Ovary (tissue), 9 donors: ENCODE results near the gene TAAR6. TPM values are rescaled to one million over a fixed set of nuclear protein-coding genes. Genes with fewer than 3 reads are reported as not detected.

ENCODE experiments used
- DNase-seq, 5 donors: peaks; one replicate each; pipeline ENCODE4 v3.0.0-alpha.2; 2019 to 2020
- H3K27ac ChIP-seq, 2 donors: fragments of 200-600 bp; one replicate each; pipeline versions ENCODE4 v1.5.1 to v1.8.0; 2019 to 2022
- H3K27me3 ChIP-seq: fragments of 200-600 bp; one replicate; pipeline ENCODE4 v1.8.0; 2022
- H3K36me3 ChIP-seq: fragments of 200-600 bp; sonication (generic); one replicate; pipeline ENCODE4 v1.5.1; 2019
- H3K4me1 ChIP-seq: one replicate; pipeline ENCODE4 v1.8.1; 2013; ENCODE audit warnings: mild to moderate bottlenecking, moderate library complexity; ENCODE audit not compliant: insufficient read depth
- H3K4me3 ChIP-seq: fragments of 200-600 bp; sonication (generic); one replicate; pipeline ENCODE4 v1.5.1; 2017
- H3K9me3 ChIP-seq, 2 donors: fragments of 200-600 bp in 1 of 2; sonication (generic) in 1 of 2; one replicate each; pipeline versions ENCODE4 v1.5.1 to v1.8.1; 2013 to 2019; ENCODE audit warnings: mild to moderate bottlenecking in 1 of 2, moderate library complexity in 1 of 2
- EP300 ChIP-seq: sonication (generic); formaldehyde crosslinking; IDR thresholded peaks from one replicate; pipeline ENCODE4 v1.6.1; 2017; ENCODE audit warnings: antibody characterized with exemption
- POLR2A ChIP-seq: fragments of 450-650 bp; IDR thresholded peaks from one replicate; pipeline ENCODE4 v1.6.1; 2017; ENCODE audit warnings: antibody characterized with exemption, mild to moderate bottlenecking, moderate library complexity
- WGBS, 3 donors: extraction: QIAGEN DNeasy Blood & Tissue Kit in 1 of 3; methylation state at CpG; one replicate each; pipeline versions ENCODE4 v1.1.5 to v1.1.7; 2013 to 2017; 5-methylcytosine and 5-hydroxymethylcytosine counted together
- intact Hi-C, 4 donors: fragments of 100-400 bp; cut with DNase I; formaldehyde crosslinking; loops; one replicate each; pipeline versions ENCODE4 v1.11.0 to v1.15.1; 2022 to 2023
- polyA plus RNA-seq, 2 donors: library from polyadenylated mRNA; stranded (reverse); fragments of 200-250 nt in 1 of 2; fragments of 350-450 nt in 1 of 2; fragmentation: Illumina TruSeq in 1 of 2; extraction: RNeasy Lipid Tissue Mini Kit (QIAGEN cat#74804) in 1 of 2; gene quantifications; one replicate each; pipeline ENCODE4 v1.2.3, GENCODE V29; 2013 to 2014
- total RNA-seq, 7 donors: library from RNA; depleted of rRNA in 2 of 7; stranded (reverse); fragments of >200 nt in 2 of 7; fragmentation: NEBNext Ultra II Directional in 3 of 7; extraction: Animal tissue kit (Norgen Biotek cat#: 25700) in 3 of 7; gene quantifications; one replicate each; pipeline versions ENCODE4 v1.1.0 to v1.2.4, GENCODE V29; 2016 to 2023
- TF ChIP-seq, protein P1 (sequence below), 3 donors: fragments of 450-650 bp in 2 of 3; fragments of 200-600 bp in 1 of 3; IDR thresholded peaks; one replicate each; pipeline versions ENCODE4 v1.5.1 to v1.8.0; 2016 to 2022; ENCODE audit warnings: antibody characterized with exemption in 3 of 3, mild to moderate bottlenecking in 1 of 3
- donor health status: DM: no; HTN: no; CAD: no; lungs with moderate emphysema.
- donor health status: DM: no; HTN: no; CAD: no.
- donor health status: Bipolar disorder and iron deficiency.
- donor health status: DM: yes; HTN: yes; CAD: no.
- donor health status: DM: no; HTN: no; CAD: no.
- donor health status: DM: yes; HTN: yes; CAD: no.

TAAR6 gene
- total and polyA plus RNA-seq, 9 donors, result not detected

DNA sequence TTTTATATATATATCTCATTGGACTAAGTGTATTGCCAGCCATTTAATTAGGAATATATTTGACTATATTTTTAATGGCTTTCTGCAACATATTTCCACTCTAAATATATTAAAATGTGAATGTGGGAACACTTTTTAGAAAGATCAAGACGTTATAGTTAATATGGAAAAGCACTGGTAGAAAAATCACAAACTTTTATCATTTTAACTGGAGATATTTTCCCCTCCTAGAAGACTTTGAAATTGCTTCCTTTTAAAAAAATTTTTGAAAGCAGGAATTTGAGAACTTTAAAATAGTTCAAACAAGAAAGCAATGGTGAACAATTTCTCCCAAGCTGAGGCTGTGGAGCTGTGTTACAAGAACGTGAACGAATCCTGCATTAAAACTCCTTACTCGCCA lies 32.1 kb upstream of the TAAR6 start, which contains the start of gene TAAR9:
TSS of gene TAAR9 (plus strand) at position 301 of the 400 bp plus-strand sequence. CDS start at position 314, 13 bp downstream.
- Histone ChIP-seq H3K27ac (no peak within 1 kb of the TSS), H3K27me3 (no peaks in the 10 kb centered on the region), H3K9me3 (no peaks in the 10 kb centered on the region), H3K4me3 (no peak within 1 kb of the TSS), H3K36me3 (no peaks in the 10 kb centered on the region), H3K4me1 (no peaks in the 10 kb centered on the region)
- 77 to 81% (median 79%) methylated on average over 4 of the region's 4 CpGs for WGBS, 3 donors
- no peak for DNase-seq
- intact Hi-C loops, result no loop called here
- TF ChIP-seq POLR2A (no peak), EP300 (no peak)
- TF ChIP-seq, protein P1, sequence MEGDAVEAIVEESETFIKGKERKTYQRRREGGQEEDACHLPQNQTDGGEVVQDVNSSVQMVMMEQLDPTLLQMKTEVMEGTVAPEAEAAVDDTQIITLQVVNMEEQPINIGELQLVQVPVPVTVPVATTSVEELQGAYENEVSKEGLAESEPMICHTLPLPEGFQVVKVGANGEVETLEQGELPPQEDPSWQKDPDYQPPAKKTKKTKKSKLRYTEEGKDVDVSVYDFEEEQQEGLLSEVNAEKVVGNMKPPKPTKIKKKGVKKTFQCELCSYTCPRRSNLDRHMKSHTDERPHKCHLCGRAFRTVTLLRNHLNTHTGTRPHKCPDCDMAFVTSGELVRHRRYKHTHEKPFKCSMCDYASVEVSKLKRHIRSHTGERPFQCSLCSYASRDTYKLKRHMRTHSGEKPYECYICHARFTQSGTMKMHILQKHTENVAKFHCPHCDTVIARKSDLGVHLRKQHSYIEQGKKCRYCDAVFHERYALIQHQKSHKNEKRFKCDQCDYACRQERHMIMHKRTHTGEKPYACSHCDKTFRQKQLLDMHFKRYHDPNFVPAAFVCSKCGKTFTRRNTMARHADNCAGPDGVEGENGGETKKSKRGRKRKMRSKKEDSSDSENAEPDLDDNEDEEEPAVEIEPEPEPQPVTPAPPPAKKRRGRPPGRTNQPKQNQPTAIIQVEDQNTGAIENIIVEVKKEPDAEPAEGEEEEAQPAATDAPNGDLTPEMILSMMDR (IDR thresholded peaks at IDR 0.05), result no peak

DNA sequence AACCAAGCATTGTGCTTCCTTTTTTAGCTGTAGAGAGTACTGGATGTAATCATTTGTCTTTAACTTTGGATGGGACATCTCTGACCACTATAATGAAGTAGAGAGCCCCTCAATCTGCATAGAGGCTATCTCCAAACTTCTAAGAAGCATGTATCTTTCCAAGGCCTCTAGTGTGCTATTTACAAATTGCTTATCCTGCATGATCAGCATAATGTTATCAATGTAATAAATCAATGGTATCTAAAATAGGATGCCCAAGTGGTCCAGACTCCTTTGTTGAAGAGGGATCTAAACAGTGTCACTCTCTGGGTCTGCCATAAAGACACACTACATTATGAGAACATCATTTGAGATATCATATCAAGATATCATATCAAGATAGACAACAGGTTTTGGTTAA lies 25.3 kb upstream of the TAAR6 start:
- intact Hi-C loops, result no loop called here
- H3K27me3 ChIP-seq, result no peaks in the 10 kb centered on the region

DNA sequence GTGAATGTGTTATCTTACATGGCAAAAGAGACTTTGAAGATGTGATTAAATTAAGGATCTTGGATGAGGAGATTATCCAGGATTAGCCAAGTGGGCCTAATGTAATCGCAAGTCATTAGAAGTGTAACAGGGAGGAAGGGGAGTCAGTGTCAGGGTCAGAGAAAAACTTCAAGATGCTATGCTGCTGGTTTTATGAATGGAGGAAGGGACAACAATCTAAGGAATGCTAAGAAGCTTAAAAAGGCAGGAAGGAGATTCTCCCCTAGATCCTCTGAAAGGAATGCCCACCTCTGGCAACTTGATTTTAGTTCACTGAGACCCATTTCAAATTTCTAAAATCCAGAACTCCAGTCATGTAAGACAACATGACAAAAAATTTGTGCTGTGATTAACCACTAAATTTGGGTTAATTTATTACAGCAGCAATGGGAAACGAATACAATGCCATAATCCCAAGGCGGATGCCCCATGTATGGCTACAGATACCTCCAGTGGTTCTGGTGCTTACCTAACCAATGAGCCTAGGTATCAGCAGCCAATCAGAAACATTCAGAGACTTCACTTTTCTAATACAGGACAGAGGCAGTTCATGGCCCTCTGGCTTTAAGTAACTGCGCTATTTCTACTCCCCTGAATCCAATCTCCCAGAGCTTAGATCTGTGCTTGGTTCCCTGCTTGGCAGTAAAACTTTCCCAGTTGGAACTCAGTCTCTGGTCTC lies 21.2 kb upstream of the TAAR6 start:
- Histone ChIP-seq H3K4me1 (no peaks in the 10 kb centered on the region), H3K9me3 (no peaks in the 10 kb centered on the region), H3K27ac (no peak overlapping the region), H3K27me3 (no peaks in the 10 kb centered on the region), H3K36me3 (no peaks in the 10 kb centered on the region), H3K4me3 (no peak overlapping the region)
- 77 to 82% (median 80%) methylated on average over 4 of the region's 4 CpGs for WGBS, 3 donors
- no peak for TF ChIP-seq POLR2A
- TF ChIP-seq, protein P1 (IDR thresholded peaks at IDR 0.05), result no peak
- no peak for TF ChIP-seq EP300
- no peak for DNase-seq
- intact Hi-C loops, result no loop called here

More for the DNA sequence above, 25.3 kb upstream of the TAAR6 start:
- Histone ChIP-seq H3K4me3 (no peak overlapping the region), H3K9me3 (no peaks in the 10 kb centered on the region), H3K4me1 (no peaks in the 10 kb centered on the region), H3K27ac (no peak overlapping the region), H3K36me3 (no peaks in the 10 kb centered on the region)
- TF ChIP-seq, protein P1 (IDR thresholded peaks at IDR 0.05), result no peak
- no peak for TF ChIP-seq EP300
- TF ChIP-seq POLR2A, result no peak
- no peak for DNase-seq

DNA sequence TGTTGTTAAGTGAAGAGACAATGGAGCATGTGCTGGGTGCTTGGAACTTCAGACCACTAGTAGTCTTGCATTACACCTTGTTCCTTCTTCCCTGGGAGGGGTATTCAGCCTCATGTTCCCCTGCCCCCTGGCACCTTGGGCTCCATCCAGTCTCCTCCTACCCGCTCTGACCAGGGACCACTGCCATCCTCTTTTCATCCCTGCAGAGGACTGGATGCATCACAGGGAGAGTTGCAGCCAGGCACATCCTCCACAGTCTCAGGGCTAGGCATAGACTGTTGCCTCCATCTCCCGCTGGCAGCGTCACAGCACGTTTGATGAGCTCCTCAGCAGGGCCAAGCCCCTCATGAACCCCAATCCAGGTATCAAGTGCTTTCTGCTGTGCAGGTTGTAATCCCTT lies 18.9 kb upstream of the TAAR6 start:
- Histone ChIP-seq H3K36me3 (no peaks in the 10 kb centered on the region), H3K27me3 (no peaks in the 10 kb centered on the region), H3K27ac (no peak overlapping the region), H3K4me1 (no peaks in the 10 kb centered on the region), H3K9me3 (no peaks in the 10 kb centered on the region), H3K4me3 (no peak overlapping the region)
- DNase-seq, result no peak
- no peak for TF ChIP-seq EP300
- TF ChIP-seq, protein P1 (IDR thresholded peaks at IDR 0.05), result no peak
- TF ChIP-seq POLR2A, result no peak
- intact Hi-C loops, result no loop called here
- 86 to 93% (median 90%) methylated on average over 4 of the region's 4 CpGs for WGBS, 3 donors
